ENCODE data around the gene RAB11FIP5.

The RAB11FIP5 gene

GRCh38 chr2:73112026-73112912 lies 479 bp downstream of the RAB11FIP5 start:
- Histone ChIP-seq H3K4ac (ENCODE audit: low read depth, low read length) (no peak overlapping the region), H3K9ac (ENCODE audit: low read length) (peak overlapping the region; percentile 71), H3K23ac (ENCODE audit: low read length) (no peak overlapping the region), H4K8ac (ENCODE audit: low read depth, low read length) (no peak overlapping the region), H3K18ac (ENCODE audit: low read length) (peak overlapping the region; percentile 24), H3K4me1 (ENCODE audit: control insufficient read depth, low read depth, low read length) (peaks cover 8% of the 10 kb centered on the region), H3K27me3 (ENCODE audit: insufficient read depth, low read length, poor library complexity) (no peaks in the 10 kb centered on the region), H3K79me1 (ENCODE audit: low read length) (peaks cover 7% of the 10 kb centered on the region), H3K27ac (ENCODE audit: low read depth, low read length) (peak overlapping the region; percentile 59), H2BK15ac (replicated peaks; ENCODE audit: low read depth) (no peak overlapping the region), H2BK5ac (ENCODE audit: low read length) (no peak overlapping the region), H4K5ac (ENCODE audit: low read length) (no peak overlapping the region), H3K79me2 (ENCODE audit: control insufficient read depth, insufficient read depth, low read length) (no peaks in the 10 kb centered on the region), H3K4me3 (ENCODE audit: low read length) (peak overlapping the region; percentile 6), H2BK120ac (ENCODE audit: low read depth, low read length) (no peak overlapping the region), H3K4me2 (ENCODE audit: low read length) (peak overlapping the region; percentile 47), H2AK5ac (ENCODE audit: low read length) (no peak overlapping the region), H3K36me3 (ENCODE audit: control insufficient read depth, insufficient read depth, low read length) (no peaks in the 10 kb centered on the region), H3K56ac (ENCODE audit: low read length) (peak overlapping the region; percentile 70)
- DNase-seq = peak; percentile 77
- WGBS (ENCODE audit: extremely low coverage, insufficient coverage, low lambda C conversion rate) = no CpG with 5 or more reads among the region's 88 CpGs

- Histone ChIP-seq H3K4me3 (ENCODE audit: low read length) (peak overlapping the region; percentile 6), H3K56ac (ENCODE audit: low read length) (peak overlapping the region; percentile 70), H3K79me1 (ENCODE audit: low read length) (peaks cover 7% of the 10 kb centered on the region), H3K79me2 (ENCODE audit: control insufficient read depth, insufficient read depth, low read length) (no peaks in the 10 kb centered on the region), H3K36me3 (ENCODE audit: control insufficient read depth, insufficient read depth, low read length) (no peaks in the 10 kb centered on the region), H2BK5ac (ENCODE audit: low read length) (no peak overlapping the region), H4K5ac (ENCODE audit: low read length) (no peak overlapping the region), H3K27ac (ENCODE audit: low read depth, low read length) (peak overlapping the region; percentile 59), H3K9ac (ENCODE audit: low read length) (peak overlapping the region; percentile 71), H3K4me1 (ENCODE audit: control insufficient read depth, low read depth, low read length) (peaks cover 8% of the 10 kb centered on the region), H2BK120ac (ENCODE audit: low read depth, low read length) (no peak overlapping the region), H3K4ac (ENCODE audit: low read depth, low read length) (no peak overlapping the region), H3K23ac (ENCODE audit: low read length) (no peak overlapping the region), H4K8ac (ENCODE audit: low read depth, low read length) (no peak overlapping the region), H3K18ac (ENCODE audit: low read length) (peak overlapping the region; percentile 24), H3K4me2 (ENCODE audit: low read length) (peak overlapping the region; percentile 47), H3K27me3 (ENCODE audit: insufficient read depth, low read length, poor library complexity) (no peaks in the 10 kb centered on the region), H2AK5ac (ENCODE audit: low read length) (no peak overlapping the region), H2BK15ac (replicated peaks; ENCODE audit: low read depth) (no peak overlapping the region)
- WGBS (ENCODE audit: extremely low coverage, insufficient coverage, low lambda C conversion rate) = no CpG with 5 or more reads among the region's 16 CpGs
- peak; percentile 88 for DNase-seq
Measured at GRCh38 chr2:73111073-73112025, 1.4 kb downstream of the RAB11FIP5 start.

GRCh38 chr2:73110168-73111072 lies 2.3 kb downstream of the RAB11FIP5 start:
- H3K4me3 ChIP-seq (ENCODE audit: low read length) = no peak overlapping the region

GRCh38 chr2:73109431-73110167 lies 3.1 kb downstream of the RAB11FIP5 start:
- no peaks in the 10 kb centered on the region for H3K79me2 ChIP-seq (ENCODE audit: control insufficient read depth, insufficient read depth, low read length)
- WGBS (ENCODE audit: extremely low coverage, insufficient coverage, low lambda C conversion rate) = no CpG with 5 or more reads among the region's 5 CpGs
- peaks cover 8% of the 10 kb centered on the region for H3K4me1 ChIP-seq (ENCODE audit: control insufficient read depth, low read depth, low read length)
- H3K79me1 ChIP-seq (ENCODE audit: low read length) = peaks cover 12% of the 10 kb centered on the region
- H3K27ac ChIP-seq (ENCODE audit: low read depth, low read length) = no peak overlapping the region
- peaks cover 2% of the 10 kb centered on the region for H3K36me3 ChIP-seq (ENCODE audit: control insufficient read depth, insufficient read depth, low read length)
- no peak overlapping the region for H3K23ac ChIP-seq (ENCODE audit: low read length)
- no peak overlapping the region for H2BK120ac ChIP-seq (ENCODE audit: low read depth, low read length)
- no peak overlapping the region for H2AK5ac ChIP-seq (ENCODE audit: low read length)
- DNase-seq = no peak
- no peak overlapping the region for H4K8ac ChIP-seq (ENCODE audit: low read depth, low read length)
- no peak overlapping the region for H2BK5ac ChIP-seq (ENCODE audit: low read length)
- H3K4me2 ChIP-seq (ENCODE audit: low read length) = no peak overlapping the region
- H3K18ac ChIP-seq (ENCODE audit: low read length) = no peak overlapping the region
- H3K4ac ChIP-seq (ENCODE audit: low read depth, low read length) = no peak overlapping the region
- H4K5ac ChIP-seq (ENCODE audit: low read length) = no peak overlapping the region
- H2BK15ac ChIP-seq (replicated peaks; ENCODE audit: low read depth) = no peak overlapping the region
- no peak overlapping the region for H3K56ac ChIP-seq (ENCODE audit: low read length)
- no peaks in the 10 kb centered on the region for H3K27me3 ChIP-seq (ENCODE audit: insufficient read depth, low read length, poor library complexity)
- H3K4me3 ChIP-seq (ENCODE audit: low read length) = no peak overlapping the region
- no peak overlapping the region for H3K9ac ChIP-seq (ENCODE audit: low read length)

More at GRCh38 chr2:73110168-73111072, 2.3 kb downstream of the RAB11FIP5 start:
- WGBS (ENCODE audit: extremely low coverage, insufficient coverage, low lambda C conversion rate) = no CpG with 5 or more reads among the region's 4 CpGs
- Histone ChIP-seq H4K5ac (ENCODE audit: low read length) (no peak overlapping the region), H3K4ac (ENCODE audit: low read depth, low read length) (no peak overlapping the region), H2BK120ac (ENCODE audit: low read depth, low read length) (no peak overlapping the region), H3K9ac (ENCODE audit: low read length) (peak overlapping the region; percentile 71), H2AK5ac (ENCODE audit: low read length) (no peak overlapping the region), H2BK5ac (ENCODE audit: low read length) (no peak overlapping the region), H3K79me1 (ENCODE audit: low read length) (peaks cover 12% of the 10 kb centered on the region), H3K56ac (ENCODE audit: low read length) (peak overlapping the region; percentile 70), H3K23ac (ENCODE audit: low read length) (no peak overlapping the region), H3K18ac (ENCODE audit: low read length) (no peak overlapping the region), H3K4me1 (ENCODE audit: control insufficient read depth, low read depth, low read length) (peaks cover 8% of the 10 kb centered on the region), H3K27ac (ENCODE audit: low read depth, low read length) (peak overlapping the region; percentile 1), H3K36me3 (ENCODE audit: control insufficient read depth, insufficient read depth, low read length) (no peaks in the 10 kb centered on the region), H4K8ac (ENCODE audit: low read depth, low read length) (no peak overlapping the region), H3K27me3 (ENCODE audit: insufficient read depth, low read length, poor library complexity) (no peaks in the 10 kb centered on the region), H3K4me2 (ENCODE audit: low read length) (peak overlapping the region; percentile 47), H2BK15ac (replicated peaks; ENCODE audit: low read depth) (no peak overlapping the region), H3K79me2 (ENCODE audit: control insufficient read depth, insufficient read depth, low read length) (no peaks in the 10 kb centered on the region)
- no peak for DNase-seq
